Parathyroid adenoma (tissue), 2 donors: ENCODE data around the gene ZNF408.
"Not testable (repeated sequence)": the region's sequence is repeated elsewhere in the genome, so short reads cannot be mapped to it uniquely, and the experiment has no call there.

Experiments
- H2AFZ ChIP-seq: fragments of 300-600 bp; sonication (generic); one replicate; pipeline ENCODE4 v1.7.0; 2017; ENCODE audit warnings: antibody characterized with exemption, mild to moderate bottlenecking
- H3K27ac ChIP-seq: fragments of 300-600 bp; sonication (generic); one replicate; pipeline ENCODE4 v1.7.0; 2017
- H3K27me3 ChIP-seq: fragments of 300-600 bp; sonication (generic); one replicate; pipeline ENCODE4 v1.7.0; 2017; ENCODE audit warnings: low read length; ENCODE audit not compliant: control insufficient read depth, insufficient read depth
- H3K36me3 ChIP-seq: fragments of 300-600 bp; sonication (generic); one replicate; pipeline ENCODE4 v1.7.0; 2017; ENCODE audit warnings: low read length; ENCODE audit not compliant: control insufficient read depth, insufficient read depth
- H3K4me1 ChIP-seq: fragments of 300-600 bp; sonication (generic); one replicate; pipeline ENCODE4 v1.7.0; 2017; ENCODE audit warnings: control low read depth
- H3K4me2 ChIP-seq: fragments of 300-600 bp; sonication (generic); one replicate; pipeline ENCODE4 v1.7.0; 2017; ENCODE audit warnings: low read length
- H3K4me3 ChIP-seq: fragments of 300-600 bp; sonication (generic); one replicate; pipeline ENCODE4 v1.7.0; 2017; ENCODE audit warnings: low read depth, low read length
- H3K79me2 ChIP-seq: fragments of 300-600 bp; sonication (generic); one replicate; pipeline ENCODE4 v1.7.0; 2017; ENCODE audit warnings: control low read depth
- H3K9ac ChIP-seq: fragments of 300-600 bp; sonication (generic); one replicate; pipeline ENCODE4 v1.7.0; 2017; ENCODE audit warnings: mild to moderate bottlenecking
- H3K9me3 ChIP-seq: fragments of 300-600 bp; sonication (generic); one replicate; pipeline ENCODE4 v1.7.0; 2017; ENCODE audit warnings: low read length; ENCODE audit not compliant: control insufficient read depth
- CTCF ChIP-seq: fragments of 300-600 bp; sonication (generic); IDR thresholded peaks from one replicate; pipeline ENCODE4 v1.7.0; 2017; ENCODE audit warnings: antibody characterized with exemption, mild to moderate bottlenecking
- donor health status: primary hyperparathyroidism.

ZNF408 gene

GRCh38 chr11:46698597-46698996 is 2.2 kb upstream of the ZNF408 start:
- no peak overlapping the region for H3K4me2 ChIP-seq
- no peak overlapping the region for H3K9ac ChIP-seq
- H3K4me1 ChIP-seq, result no peaks in the 10 kb centered on the region
- peaks cover 6% of the 10 kb centered on the region for H3K79me2 ChIP-seq
- H3K27ac ChIP-seq, result no peak overlapping the region
- no peak overlapping the region for H3K4me3 ChIP-seq
- H2AFZ ChIP-seq, result no peak overlapping the region
- H3K9me3 ChIP-seq, result no peaks in the 10 kb centered on the region
- TF ChIP-seq CTCF, result no peak
- no peaks in the 10 kb centered on the region for H3K36me3 ChIP-seq
- H3K27me3 ChIP-seq, result no peaks in the 10 kb centered on the region

DNA sequence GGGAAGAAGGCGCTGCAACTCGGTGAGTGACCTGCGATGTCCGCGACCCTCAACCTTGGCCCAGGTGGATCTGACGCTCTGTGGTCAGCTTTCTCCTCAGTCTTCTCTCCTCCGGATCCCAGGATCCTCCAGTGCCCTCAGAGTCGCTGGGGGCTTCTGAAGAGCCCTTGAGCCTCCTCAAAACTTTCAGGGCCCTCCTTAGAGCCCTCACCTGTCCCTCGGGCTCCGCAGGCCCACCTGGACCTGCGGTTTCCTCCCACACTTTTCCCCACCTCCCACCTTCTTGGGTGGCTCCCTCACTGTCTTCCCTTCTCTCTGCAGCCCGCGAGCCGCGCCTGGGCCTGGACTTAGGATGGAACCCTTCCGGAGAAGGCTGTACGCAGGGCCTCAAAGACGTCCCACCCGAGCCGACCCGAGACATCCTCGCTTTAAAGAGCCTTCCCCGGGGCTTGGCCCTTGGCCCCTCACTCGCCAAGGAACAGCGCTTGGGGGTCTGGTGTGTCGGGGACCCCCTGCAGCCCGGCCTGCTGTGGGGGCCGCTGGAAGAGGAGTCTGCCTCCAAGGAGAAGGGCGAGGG is 335 bp downstream of the ZNF408 start:
- Histone ChIP-seq H3K27ac (peak overlapping the region; percentile 93), H3K79me2 (peaks cover 6% of the 10 kb centered on the region), H2AFZ (peak overlapping the region; percentile 86), H3K9ac (peak overlapping the region; percentile 14), H3K9me3 (no peaks in the 10 kb centered on the region), H3K27me3 (no peaks in the 10 kb centered on the region), H3K4me2 (peak overlapping the region; percentile 83), H3K36me3 (no peaks in the 10 kb centered on the region), H3K4me3 (peak overlapping the region; percentile 90), H3K4me1 (no peaks in the 10 kb centered on the region)
- no peak for TF ChIP-seq CTCF

GRCh38 chr11:46705070-46705688 is 4.3 kb downstream of the ZNF408 start:
- Histone ChIP-seq H3K4me1 (no peaks in the 10 kb centered on the region), H3K36me3 (no peaks in the 10 kb centered on the region), H3K27ac (no peak overlapping the region), H3K9ac (no peak overlapping the region), H2AFZ (no peak overlapping the region), H3K4me3 (no peak overlapping the region), H3K4me2 (no peak overlapping the region), H3K27me3 (no peaks in the 10 kb centered on the region), H3K79me2 (peaks cover 6% of the 10 kb centered on the region), H3K9me3 (no peaks in the 10 kb centered on the region)
- no peak for TF ChIP-seq CTCF

- no peak for TF ChIP-seq CTCF
- Histone ChIP-seq H3K79me2 (no peaks in the 10 kb centered on the region), H3K9me3 (no peaks in the 10 kb centered on the region), H3K4me3 (no peak overlapping the region), H3K36me3 (no peaks in the 10 kb centered on the region), H3K9ac (no peak overlapping the region), H3K4me2 (no peak overlapping the region), H3K27ac (no peak overlapping the region), H2AFZ (no peak overlapping the region), H3K27me3 (no peaks in the 10 kb centered on the region), H3K4me1 (no peaks in the 10 kb centered on the region)
These were observed 6.1 kb downstream of the ZNF408 start for GRCh38 chr11:46706886-46707285.

DNA sequence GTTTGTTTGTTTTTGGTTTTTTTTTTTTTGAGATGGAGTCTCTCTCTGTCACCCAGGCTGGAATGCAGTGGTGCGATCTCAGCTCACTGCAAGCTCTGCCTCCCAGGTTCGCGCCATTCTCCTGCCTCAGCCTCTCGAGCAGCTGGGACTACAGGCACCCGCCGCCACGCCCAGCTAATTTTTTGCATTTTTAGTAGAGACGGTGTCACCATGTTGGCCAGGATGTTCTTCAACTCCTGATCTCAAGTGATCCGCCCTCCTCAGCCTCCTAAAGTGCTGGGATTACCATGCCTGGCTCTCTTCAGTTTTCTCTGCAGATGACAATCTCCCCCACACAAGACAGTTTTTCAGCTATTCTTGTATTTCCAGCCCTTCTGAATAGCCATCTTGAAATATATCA is 8.5 kb downstream of the ZNF408 start:
- H3K4me1 ChIP-seq, H3K36me3 ChIP-seq, H3K4me2 ChIP-seq, H3K9me3 ChIP-seq, H3K27ac ChIP-seq, H3K4me3 ChIP-seq, H2AFZ ChIP-seq, H3K27me3 ChIP-seq, H3K79me2 ChIP-seq, H3K9ac ChIP-seq: not testable (repeated sequence)
